SK-N-SH (cell line): ENCODE measurements around the gene PCYT1A. TPM values are rescaled to one million over a fixed set of nuclear protein-coding genes. Genes with fewer than 3 reads are reported as not detected.

Experiments
- CTCF ChIA-PET: fragments of 300-600, 350-600 bp; formaldehyde crosslinking; extraction: SDS; loops from one replicate; lab custom pipeline; 2021; lab: Yijun Ruan, JAX
- POLR2A ChIA-PET: fragments of 350-600 bp; sonication (Branson Sonifier 250); formaldehyde crosslinking; extraction: SDS; loops from one replicate; lab custom pipeline; 2020; ENCODE audit warnings: antibody characterized with exemption, inconsistent platforms; lab: Yijun Ruan, JAX
- DNase-seq: peaks from one replicate; pipeline ENCODE4 v3.0.0; 2012
- H2AFZ ChIP-seq: fragments of 200-600 bp; sonication (generic); 2 replicates; pipeline ENCODE4 v1.8.1; 2016; ENCODE audit warnings: antibody characterized with exemption, mild to moderate bottlenecking, low read depth
- H3F3A ChIP-seq: fragments of 200-600 bp; sonication (generic); replicated peaks from 2 replicates; pipeline ENCODE3; 2016; ENCODE audit warnings: antibody characterized with exemption, mild to moderate bottlenecking; ENCODE audit not compliant: insufficient read depth
- H3K27ac ChIP-seq, 2 experiments: fragments of 200-500 bp in 1 of 2; fragments of 200-600 bp in 1 of 2; sonication (Bioruptor generic) in 1 of 2; sonication (generic), shearing (Covaris generic) in 1 of 2; 2 replicates each; pipeline versions ENCODE4 v1.5.1 to v1.6.1; 2014 to 2016; ENCODE audit warnings: low read depth in 2 of 2, inconsistent platforms in 1 of 2, low read length in 1 of 2, mild to moderate bottlenecking in 1 of 2, mixed read lengths in 1 of 2
- H3K27me3 ChIP-seq: fragments of 200-600 bp; sonication (generic), shearing (Covaris generic); 2 replicates; pipeline ENCODE4 v1.6.1; 2016; ENCODE audit warnings: mixed run types; ENCODE audit not compliant: insufficient read depth
- H3K36me3 ChIP-seq, 2 experiments: fragments of 200-500 bp in 1 of 2; fragments of 200-600 bp in 1 of 2; sonication (Bioruptor generic) in 1 of 2; sonication (generic) in 1 of 2; replicated peaks in 1 of 2; 2 replicates each; pipeline versions ENCODE3 to v1.5.1; 2014 to 2016; ENCODE audit warnings: low read length in 1 of 2, mild to moderate bottlenecking in 1 of 2; ENCODE audit not compliant: insufficient read depth in 2 of 2, control insufficient read depth in 1 of 2
- H3K4me1 ChIP-seq, 2 experiments: fragments of 200-500 bp in 1 of 2; fragments of 200-600 bp in 1 of 2; sonication (Bioruptor generic) in 1 of 2; sonication (generic), shearing (Covaris generic) in 1 of 2; 2 replicates each; pipeline versions ENCODE4 v1.5.1 to v1.6.1; 2014 to 2016; ENCODE audit warnings: low read depth in 1 of 2, low read length in 1 of 2, mixed run types in 1 of 2; ENCODE audit not compliant: insufficient read depth in 2 of 2, control insufficient read depth in 1 of 2
- H3K4me2 ChIP-seq: fragments of 200-600 bp; sonication (generic), shearing (Covaris generic); 2 replicates; pipeline ENCODE4 v1.6.1; 2017; ENCODE audit warnings: mixed run types
- H3K4me3 ChIP-seq, 2 experiments: fragments of 200-500 bp in 1 of 2; fragments of 200-600 bp in 1 of 2; sonication (Bioruptor generic) in 1 of 2; sonication (generic), shearing (Covaris generic) in 1 of 2; 2 replicates each; pipeline versions ENCODE4 v1.5.1 to v1.8.1; 2014 to 2016; ENCODE audit warnings: low read depth in 2 of 2, inconsistent platforms in 1 of 2, low read length in 1 of 2, mild to moderate bottlenecking in 1 of 2, mixed read lengths in 1 of 2, moderate library complexity in 1 of 2
- H3K79me2 ChIP-seq: fragments of 200-600 bp; sonication (generic); 2 replicates; pipeline ENCODE4 v1.8.1; 2017; ENCODE audit warnings: mild to moderate bottlenecking; ENCODE audit not compliant: insufficient read depth
- H3K9ac ChIP-seq: fragments of 200-600 bp; sonication (generic); 2 replicates; pipeline ENCODE4 v1.6.1; 2017; ENCODE audit warnings: mixed run types
- H3K9me2 ChIP-seq: fragments of 200-600 bp; sonication (generic); 2 replicates; pipeline ENCODE4 v1.6.1; 2017; ENCODE audit warnings: mixed run types
- H3K9me3 ChIP-seq: fragments of 200-600 bp; sonication (generic); 2 replicates; pipeline ENCODE4 v1.6.1; 2017; ENCODE audit warnings: mixed run types, mild to moderate bottlenecking, moderate library complexity
- H4K20me1 ChIP-seq: fragments of 200-600 bp; sonication (generic); 2 replicates; pipeline ENCODE4 v1.6.1; 2017; ENCODE audit warnings: mild to moderate bottlenecking, mixed run types; ENCODE audit not compliant: insufficient read depth
- CHD2 ChIP-seq: fragments of 150-350 bp; IDR thresholded peaks from 2 replicates; pipeline ENCODE4 v1.6.1; 2018; ENCODE audit warnings: low read length; ENCODE audit not compliant: partially characterized antibody
- CTCF ChIP-seq: fragments of 200-600 bp; sonication (generic); IDR thresholded peaks from 2 replicates; pipeline ENCODE4 v1.6.1; 2017; ENCODE audit warnings: antibody characterized with exemption, mild to moderate bottlenecking, moderate library complexity
- FOSL2 ChIP-seq: IDR thresholded peaks from 2 replicates; pipeline ENCODE4 v1.4.0; 2012; ENCODE audit warnings: low read depth, mild to moderate bottlenecking, moderate library complexity, borderline replicate concordance
- FOXJ3 ChIP-seq: sonication (generic); formaldehyde crosslinking; IDR thresholded peaks from 2 replicates; pipeline ENCODE4 v1.5.1; 2020; ENCODE audit warnings: mild to moderate bottlenecking, missing genetic modification reagents
- GATA2 ChIP-seq: sonication (generic); formaldehyde crosslinking; IDR thresholded peaks from 2 replicates; pipeline ENCODE4 v1.5.0; 2020; ENCODE audit warnings: mild to moderate bottlenecking, missing genetic modification reagents
- MAX ChIP-seq: IDR thresholded peaks from 2 replicates; pipeline ENCODE4 v1.4.0; 2012; ENCODE audit warnings: low read depth
- MEF2A ChIP-seq: IDR thresholded peaks from 2 replicates; pipeline ENCODE4 v1.4.0; 2012; ENCODE audit warnings: low read depth, borderline replicate concordance
- POLR2AphosphoS5 ChIP-seq: IDR thresholded peaks from 2 replicates; pipeline ENCODE4 v1.6.1; 2012; ENCODE audit warnings: low read depth, low read length
- TEAD4 ChIP-seq: IDR thresholded peaks from 2 replicates; pipeline ENCODE4 v1.4.0; 2012; ENCODE audit warnings: mild to moderate bottlenecking, borderline replicate concordance; ENCODE audit not compliant: insufficient read depth
- WGBS: methylation state at CpG from one replicate; pipeline ENCODE4 v1.1.6; 2017; ENCODE audit warnings: low lambda C conversion rate; 5-methylcytosine and 5-hydroxymethylcytosine counted together
- polyA plus RNA-seq, 3 experiments: library from polyadenylated mRNA; depleted of rRNA; stranded (reverse); fragments of >200 nt; gene quantifications; 2 replicates each; pipeline ENCODE4 v1.2.3, GENCODE V29; 2012
- TF ChIP-seq, protein P1 (sequence below): fragments of 150-350 bp; IDR thresholded peaks from 2 replicates; pipeline ENCODE4 v1.6.1; 2016; ENCODE audit warnings: mild to moderate bottlenecking, low read depth, low read length
- TF ChIP-seq, protein P2 (sequence below): IDR thresholded peaks from 2 replicates; pipeline ENCODE4; 2012
- TF ChIP-seq, protein P3 (sequence below): fragments of 150-350 bp; IDR thresholded peaks from 2 replicates; pipeline ENCODE4 v1.6.1; 2017; ENCODE audit warnings: antibody characterized with exemption, low read length, low read depth, borderline replicate concordance

The PCYT1A gene
- polyA plus RNA-seq, 1 of the 3 experiments (the other 2 are of a cell fraction) = 45.9 TPM

GRCh38 chr3:196251918-196252317, 35.6 kb downstream of the PCYT1A start:
- no peak overlapping the region for H3K27ac ChIP-seq
- H3K79me2 ChIP-seq = peaks cover 7% of the 10 kb centered on the region; the same call in 1 of the 2 replicates
- CTCF ChIA-PET = interaction anchor here (1.0 kb wide), 1 partner anchor 277 kb away, joined by 3 read pairs; no protein-coding TSS in a partner anchor
- H3K9me3 ChIP-seq = no peaks in the 10 kb centered on the region
- no peak overlapping the region for H2AFZ ChIP-seq
- no peaks in the 10 kb centered on the region for H3K9me2 ChIP-seq
- no peak for TF ChIP-seq MEF2A
- no peak for TF ChIP-seq GATA2
- TF ChIP-seq CTCF = no peak
- TF ChIP-seq POLR2AphosphoS5 = no peak
- TF ChIP-seq, protein P1, sequence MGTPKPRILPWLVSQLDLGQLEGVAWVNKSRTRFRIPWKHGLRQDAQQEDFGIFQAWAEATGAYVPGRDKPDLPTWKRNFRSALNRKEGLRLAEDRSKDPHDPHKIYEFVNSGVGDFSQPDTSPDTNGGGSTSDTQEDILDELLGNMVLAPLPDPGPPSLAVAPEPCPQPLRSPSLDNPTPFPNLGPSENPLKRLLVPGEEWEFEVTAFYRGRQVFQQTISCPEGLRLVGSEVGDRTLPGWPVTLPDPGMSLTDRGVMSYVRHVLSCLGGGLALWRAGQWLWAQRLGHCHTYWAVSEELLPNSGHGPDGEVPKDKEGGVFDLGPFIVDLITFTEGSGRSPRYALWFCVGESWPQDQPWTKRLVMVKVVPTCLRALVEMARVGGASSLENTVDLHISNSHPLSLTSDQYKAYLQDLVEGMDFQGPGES = no peak
- TF ChIP-seq MAX = no peak
- no peak for TF ChIP-seq FOXJ3 (CRISPR knock-in tag)
- TF ChIP-seq FOSL2 = no peak
- no peak for TF ChIP-seq CHD2
- no peak for TF ChIP-seq TEAD4
- TF ChIP-seq, protein P2, sequence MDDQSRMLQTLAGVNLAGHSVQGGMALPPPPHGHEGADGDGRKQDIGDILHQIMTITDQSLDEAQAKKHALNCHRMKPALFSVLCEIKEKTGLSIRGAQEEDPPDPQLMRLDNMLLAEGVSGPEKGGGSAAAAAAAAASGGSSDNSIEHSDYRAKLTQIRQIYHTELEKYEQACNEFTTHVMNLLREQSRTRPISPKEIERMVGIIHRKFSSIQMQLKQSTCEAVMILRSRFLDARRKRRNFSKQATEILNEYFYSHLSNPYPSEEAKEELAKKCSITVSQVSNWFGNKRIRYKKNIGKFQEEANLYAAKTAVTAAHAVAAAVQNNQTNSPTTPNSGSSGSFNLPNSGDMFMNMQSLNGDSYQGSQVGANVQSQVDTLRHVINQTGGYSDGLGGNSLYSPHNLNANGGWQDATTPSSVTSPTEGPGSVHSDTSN = no peak
- TF ChIP-seq, protein P3, sequence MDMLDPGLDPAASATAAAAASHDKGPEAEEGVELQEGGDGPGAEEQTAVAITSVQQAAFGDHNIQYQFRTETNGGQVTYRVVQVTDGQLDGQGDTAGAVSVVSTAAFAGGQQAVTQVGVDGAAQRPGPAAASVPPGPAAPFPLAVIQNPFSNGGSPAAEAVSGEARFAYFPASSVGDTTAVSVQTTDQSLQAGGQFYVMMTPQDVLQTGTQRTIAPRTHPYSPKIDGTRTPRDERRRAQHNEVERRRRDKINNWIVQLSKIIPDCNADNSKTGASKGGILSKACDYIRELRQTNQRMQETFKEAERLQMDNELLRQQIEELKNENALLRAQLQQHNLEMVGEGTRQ = no peak
- H3K4me3 ChIP-seq = no peak overlapping the region
- no peak overlapping the region for H3K9ac ChIP-seq
- peaks cover 20 to 23% of the 10 kb centered on the region in 2 experiments for H3K36me3 ChIP-seq
- no peaks in the 10 kb centered on the region for H4K20me1 ChIP-seq
- 98% methylated on average over 16 of the region's 16 CpGs for WGBS
- DNase-seq = no peak
- H3K4me2 ChIP-seq = no peak overlapping the region
- H3K4me1 ChIP-seq = no peaks in the 10 kb centered on the region
- H3F3A ChIP-seq = peaks cover 12% of the 10 kb centered on the region
- no peaks in the 10 kb centered on the region for H3K27me3 ChIP-seq
- POLR2A ChIA-PET = no interaction called here
